Epithelial cell of proximal tubule (primary cell): Measurements from ENCODE around the gene TRIM49B. TPM values are rescaled to one million over a fixed set of nuclear protein-coding genes. Genes with fewer than 3 reads are reported as not detected.
"Not testable (repeated sequence)": the region's sequence is repeated elsewhere in the genome, so short reads cannot be mapped to it uniquely, and the experiment has no call there.

ENCODE experiments used
- DNase-seq: peaks from one replicate; pipeline ENCODE4 v3.0.0-alpha.2; 2011; ENCODE audit warnings: low read depth
- H3K4me3 ChIP-seq: 2 replicates; pipeline ENCODE4 v1.5.1; 2011; ENCODE audit warnings: low read depth, mild to moderate bottlenecking, low read length
- total RNA-seq: library from RNA; depleted of rRNA; stranded (reverse); fragments of >200 nt; gene quantifications from 2 replicates; pipeline ENCODE4 v1.2.3, GENCODE V29; 2015

Gene TRIM49B
- total RNA-seq: not detected in 2 replicates

GRCh38 chr11:49028523-49028922, at the start of gene TRIM49B:
TSS of gene TRIM49B (plus strand) at chr11:49028823. CDS start at chr11:49031600, 2,777 bp downstream.
- DNase-seq, H3K4me3 ChIP-seq: not testable (repeated sequence)

GRCh38 chr11:48983785-48984184, 44.8 kb upstream of the TRIM49B start, which contains the start of gene TRIM51G:
TSS of gene TRIM51G (minus strand) at chr11:48983885. CDS start at chr11:48981695, 2,190 bp downstream.
- not testable (repeated sequence) for DNase-seq, H3K4me3 ChIP-seq

- not testable (repeated sequence) for DNase-seq, H3K4me3 ChIP-seq
Measured at GRCh38 chr11:49048229-49048628, 19.6 kb downstream of the TRIM49B start.

DNA sequence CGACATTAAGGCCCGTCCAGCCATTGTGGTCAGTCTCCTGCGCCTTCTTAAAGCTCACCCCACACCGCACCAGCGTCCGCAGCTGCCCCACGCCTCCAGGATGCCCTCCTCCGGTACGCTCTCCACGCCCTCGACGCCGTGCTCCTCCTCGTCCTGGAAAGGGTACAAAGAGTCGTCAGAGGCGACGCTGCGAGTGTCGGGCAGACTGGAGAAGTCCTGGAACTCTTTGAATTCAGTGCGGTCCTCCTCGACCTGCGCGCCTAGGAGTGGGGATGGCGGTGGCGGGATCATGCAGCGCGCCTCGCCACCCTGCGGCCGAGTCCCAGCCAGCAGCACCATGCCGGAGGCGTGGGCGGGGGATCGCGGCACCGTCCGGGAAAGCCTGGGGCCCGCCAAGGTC, 21.2 kb downstream of the TRIM49B start:
- not testable (repeated sequence) for H3K4me3 ChIP-seq, DNase-seq

DNA sequence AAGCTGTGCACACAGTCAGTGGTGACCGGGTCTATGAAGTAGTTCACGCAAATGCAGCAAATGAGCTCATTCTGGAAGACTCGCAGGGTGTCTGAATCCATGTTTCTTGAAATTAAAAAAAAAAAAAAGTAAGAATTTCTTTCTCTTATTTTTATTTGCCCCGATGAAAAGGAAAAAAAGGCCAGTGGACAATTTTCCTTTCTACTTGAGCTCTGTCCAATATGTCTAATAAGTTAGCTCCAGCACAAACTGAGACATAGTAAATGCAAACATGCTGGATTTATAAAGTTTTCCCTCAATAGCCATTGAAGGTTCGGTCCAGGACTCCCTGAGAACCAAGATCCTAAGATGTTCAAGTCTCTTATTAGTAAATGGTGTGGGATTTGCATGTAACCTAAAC, 30.4 kb downstream of the TRIM49B start, which contains the start of gene TRIM64C:
Gene TRIM64C (minus strand): TSS at position 101 of the 400 bp plus-strand sequence. CDS start 0 bp downstream, at position 101.
- not testable (repeated sequence) for DNase-seq, H3K4me3 ChIP-seq

DNA sequence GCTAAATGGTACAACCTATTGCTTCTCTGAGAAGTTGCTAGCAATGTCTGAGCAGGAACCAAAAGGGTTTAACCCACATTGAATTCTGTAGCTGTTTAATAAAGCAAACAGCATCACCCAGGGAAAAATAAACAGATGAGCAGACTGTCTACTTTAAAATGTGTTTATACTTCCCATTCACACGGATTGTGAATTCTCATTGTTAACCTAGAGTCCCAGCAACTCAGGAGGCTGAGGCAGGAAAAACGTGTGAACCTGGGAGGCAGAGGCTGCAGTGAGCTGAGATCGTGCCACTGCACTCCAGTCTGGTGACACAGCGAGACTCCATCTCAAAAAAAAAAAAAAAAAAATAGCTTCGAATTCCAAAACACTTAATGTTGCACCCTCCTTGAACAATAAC, 41.3 kb downstream of the TRIM49B start:
- DNase-seq, H3K4me3 ChIP-seq: not testable (repeated sequence)

Other genes with a start within 250 kb of the TRIM49B start
- gene TRIM51G, start 44.9 kb upstream of the TRIM49B start, total RNA-seq: not detected in 2 replicates
- not detected in 2 replicates for gene TRIM64C, start 30.3 kb downstream of the TRIM49B start, total RNA-seq
- gene FOLH1, start 179.8 kb downstream of the TRIM49B start, total RNA-seq: not detected in 2 replicates